GM21528 (cell line): ENCODE measurements around the gene TJAP1.

Source experiments
- ATAC-seq: cut with Tn5 transposase; IDR thresholded peaks from one replicate; pipeline ENCODE4 v1.9.1; 2021; ENCODE audit warnings: mild to moderate bottlenecking, moderate library complexity; ENCODE audit not compliant: unreplicated experiment, low FRiP score

Gene TJAP1

GRCh38 chr6:43499028-43499815 lies 21.9 kb downstream of the TJAP1 start:
- ATAC-seq = no peak

DNA sequence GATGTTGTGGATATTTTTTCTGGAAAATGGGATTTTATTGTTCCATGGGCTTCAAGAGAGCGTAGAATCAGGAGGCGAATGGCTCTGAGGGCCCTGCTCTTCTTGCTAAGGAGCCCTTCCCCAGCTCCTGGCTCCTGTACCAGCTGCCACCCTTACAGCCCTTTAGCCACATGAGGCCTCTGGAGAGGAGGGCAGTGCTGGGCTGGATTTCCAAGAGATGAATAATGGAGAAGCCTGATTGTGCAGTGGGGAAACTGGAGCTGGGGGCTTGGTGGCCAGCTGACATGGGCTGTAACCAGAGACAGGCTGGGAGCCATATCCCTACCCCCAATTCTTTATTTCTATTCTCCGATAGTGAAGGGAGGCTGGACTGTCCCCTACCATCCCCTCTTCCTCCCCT lies 23.6 kb downstream of the TJAP1 start:
- no peak for ATAC-seq

DNA sequence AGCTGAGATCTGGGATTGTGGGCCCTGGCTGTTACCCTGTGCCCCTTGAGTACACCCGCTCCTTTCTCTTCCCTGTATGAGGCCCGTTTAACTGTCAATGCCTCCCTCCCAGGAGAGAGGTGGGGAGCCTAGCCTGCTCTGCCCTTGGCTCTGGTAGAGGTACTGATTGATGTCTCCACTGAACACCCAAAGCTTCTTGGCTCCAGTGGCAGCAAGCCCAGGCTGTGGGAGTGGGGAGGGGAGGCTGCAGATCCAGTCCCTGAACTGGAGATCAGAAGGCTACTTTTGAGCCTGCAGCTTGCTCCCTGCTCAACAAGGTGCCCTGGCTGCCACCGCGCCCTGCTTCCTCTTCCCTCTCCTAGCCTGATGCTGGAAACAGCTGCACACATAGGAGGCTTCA lies 25.3 kb downstream of the TJAP1 start:
- ATAC-seq = no peak

GRCh38 chr6:43503443-43503842 lies 26.1 kb downstream of the TJAP1 start:
- ATAC-seq = no peak

DNA sequence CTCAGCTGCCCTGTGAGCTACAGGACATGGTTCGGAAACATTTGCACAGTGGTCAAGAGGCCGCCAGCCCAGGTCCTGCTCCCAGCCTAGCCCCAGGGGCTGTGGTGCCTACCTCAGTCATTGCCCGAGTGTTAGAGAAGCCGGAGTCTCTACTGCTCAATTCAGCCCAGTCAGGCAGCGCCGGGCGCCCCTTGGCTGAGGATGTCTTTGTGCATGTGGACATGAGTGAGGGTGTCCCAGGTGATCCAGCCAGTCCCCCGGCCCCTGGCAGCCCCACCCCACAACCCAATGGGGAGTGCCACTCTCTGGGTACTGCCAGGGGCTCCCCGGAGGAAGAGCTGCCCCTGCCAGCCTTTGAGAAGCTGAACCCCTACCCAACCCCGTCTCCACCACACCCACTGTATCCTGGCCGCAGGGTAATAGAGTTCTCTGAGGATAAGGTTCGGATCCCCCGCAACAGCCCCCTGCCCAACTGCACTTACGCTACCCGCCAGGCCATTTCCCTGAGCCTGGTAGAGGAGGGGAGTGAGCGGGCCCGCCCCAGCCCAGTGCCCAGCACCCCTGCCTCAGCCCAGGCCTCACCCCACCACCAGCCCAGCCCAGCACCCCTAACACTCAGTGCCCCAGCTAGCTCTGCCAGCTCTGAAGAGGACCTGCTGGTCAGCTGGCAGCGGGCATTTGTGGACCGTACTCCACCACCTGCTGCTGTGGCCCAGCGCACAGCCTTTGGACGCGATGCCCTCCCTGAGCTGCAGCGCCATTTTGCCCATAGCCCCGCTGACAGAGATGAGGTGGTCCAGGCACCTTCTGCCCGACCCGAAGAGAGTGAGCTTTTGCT lies 27.6 kb downstream of the TJAP1 start:
- no peak for ATAC-seq

GRCh38 chr6:43505718-43506117 lies 28.3 kb downstream of the TJAP1 start:
- ATAC-seq = no peak

DNA sequence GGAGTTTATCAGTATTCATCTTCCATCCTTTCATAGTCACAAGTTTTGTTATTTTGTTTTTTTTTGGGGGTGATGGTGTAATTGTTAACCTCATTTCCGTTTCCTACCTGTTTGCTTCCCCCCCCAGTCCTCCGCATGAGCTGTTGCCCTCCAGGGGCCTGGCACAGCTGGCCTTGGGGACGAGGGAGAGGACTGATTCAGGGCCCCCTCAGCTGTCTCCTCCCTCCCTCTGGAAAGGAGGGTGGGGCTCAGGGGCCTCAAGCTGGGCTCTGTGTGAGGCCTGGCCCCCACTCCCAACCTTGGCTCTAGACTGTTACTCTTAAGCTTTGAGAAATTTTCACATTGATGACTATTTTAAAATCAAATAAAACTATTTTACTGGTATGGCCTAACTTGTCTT lies 28.8 kb downstream of the TJAP1 start:
- no peak for ATAC-seq

- ATAC-seq = peak; percentile 47
These were observed 29.5 kb downstream of the TJAP1 start for GRCh38 chr6:43506667-43507471.

GRCh38 chr6:43508481-43509141 lies 31.2 kb downstream of the TJAP1 start:
- ATAC-seq = no peak

- no peak for ATAC-seq
These were observed 32.0 kb downstream of the TJAP1 start for GRCh38 chr6:43509142-43509983.

GRCh38 chr6:43509984-43510826 lies 32.8 kb downstream of the TJAP1 start, which contains the start of gene LRRC73:
Gene LRRC73, minus strand, starts transcription at chr6:43510346. Its CDS starts 561 bp downstream, at chr6:43509785.
- no peak for ATAC-seq

GRCh38 chr6:43510827-43511163 lies 33.4 kb downstream of the TJAP1 start:
- no peak for ATAC-seq

GRCh38 chr6:43511824-43512415 lies 34.5 kb downstream of the TJAP1 start:
- ATAC-seq = no peak

DNA sequence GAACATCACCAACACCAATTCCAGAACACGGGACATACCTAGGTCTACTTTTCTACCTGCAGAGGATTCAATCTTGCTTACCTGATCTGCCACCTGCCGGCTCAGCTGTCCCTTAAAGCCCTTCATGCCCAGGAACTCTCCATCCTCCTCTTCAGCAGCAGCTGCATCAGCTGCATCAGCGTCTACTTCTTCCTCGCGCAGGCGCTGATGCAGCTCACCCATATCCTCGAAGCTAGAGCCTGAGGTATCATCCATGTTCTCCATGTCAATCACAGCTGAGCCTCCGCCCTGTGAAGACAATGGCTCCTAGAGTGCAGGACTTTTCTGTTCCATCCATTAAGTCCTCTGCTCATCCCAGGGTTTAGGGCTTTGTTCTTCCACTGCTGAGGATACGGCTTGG lies 38.4 kb downstream of the TJAP1 start:
- no peak for ATAC-seq

GRCh38 chr6:43516367-43516696 lies 39.0 kb downstream of the TJAP1 start:
- peak; percentile 18 for ATAC-seq

GRCh38 chr6:43516697-43517504 lies 39.5 kb downstream of the TJAP1 start, which contains the start of the genes POLR1C and YIPF3:
Gene POLR1C, plus strand, starts transcription at chr6:43517089. Its CDS starts 21 bp downstream, at chr6:43517110.
Gene YIPF3, minus strand, starts transcription at chr6:43516926. Its CDS starts 119 bp downstream, at chr6:43516807.
- peak; percentile 84 for ATAC-seq
